ENCODE results near the gene SPPL3.

Gene SPPL3

DNA sequence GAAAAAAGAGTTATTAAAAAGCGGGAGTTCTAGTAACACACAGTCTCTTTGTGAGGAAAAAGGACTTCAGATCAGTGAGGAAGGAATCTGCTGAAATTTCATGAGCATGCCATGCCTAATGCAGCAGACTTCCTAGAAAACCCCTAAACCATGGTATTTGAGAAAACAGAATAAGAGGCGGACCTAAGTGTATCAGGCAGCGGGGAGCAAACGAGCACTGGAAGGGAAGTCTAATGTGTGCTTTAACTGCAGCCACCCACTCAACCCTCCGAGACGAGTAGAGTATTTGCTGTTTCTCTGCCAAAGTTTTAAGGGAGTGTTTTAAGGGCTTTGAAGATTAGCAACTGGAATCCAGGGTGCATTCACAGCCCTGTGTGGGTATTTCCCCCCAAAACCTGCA is 142.1 kb downstream of the SPPL3 start:
- H3K4me3 ChIP-seq (replicated peaks; ENCODE audit: low read depth, low read length), result no peak overlapping the region
- DNase-seq (ENCODE audit: low read depth), result peak; percentile 25
- TF ChIP-seq, protein P1, sequence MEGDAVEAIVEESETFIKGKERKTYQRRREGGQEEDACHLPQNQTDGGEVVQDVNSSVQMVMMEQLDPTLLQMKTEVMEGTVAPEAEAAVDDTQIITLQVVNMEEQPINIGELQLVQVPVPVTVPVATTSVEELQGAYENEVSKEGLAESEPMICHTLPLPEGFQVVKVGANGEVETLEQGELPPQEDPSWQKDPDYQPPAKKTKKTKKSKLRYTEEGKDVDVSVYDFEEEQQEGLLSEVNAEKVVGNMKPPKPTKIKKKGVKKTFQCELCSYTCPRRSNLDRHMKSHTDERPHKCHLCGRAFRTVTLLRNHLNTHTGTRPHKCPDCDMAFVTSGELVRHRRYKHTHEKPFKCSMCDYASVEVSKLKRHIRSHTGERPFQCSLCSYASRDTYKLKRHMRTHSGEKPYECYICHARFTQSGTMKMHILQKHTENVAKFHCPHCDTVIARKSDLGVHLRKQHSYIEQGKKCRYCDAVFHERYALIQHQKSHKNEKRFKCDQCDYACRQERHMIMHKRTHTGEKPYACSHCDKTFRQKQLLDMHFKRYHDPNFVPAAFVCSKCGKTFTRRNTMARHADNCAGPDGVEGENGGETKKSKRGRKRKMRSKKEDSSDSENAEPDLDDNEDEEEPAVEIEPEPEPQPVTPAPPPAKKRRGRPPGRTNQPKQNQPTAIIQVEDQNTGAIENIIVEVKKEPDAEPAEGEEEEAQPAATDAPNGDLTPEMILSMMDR (IDR thresholded peaks at IDR 0.05; ENCODE audit: low read length, missing control alignments), result no peak

DNA sequence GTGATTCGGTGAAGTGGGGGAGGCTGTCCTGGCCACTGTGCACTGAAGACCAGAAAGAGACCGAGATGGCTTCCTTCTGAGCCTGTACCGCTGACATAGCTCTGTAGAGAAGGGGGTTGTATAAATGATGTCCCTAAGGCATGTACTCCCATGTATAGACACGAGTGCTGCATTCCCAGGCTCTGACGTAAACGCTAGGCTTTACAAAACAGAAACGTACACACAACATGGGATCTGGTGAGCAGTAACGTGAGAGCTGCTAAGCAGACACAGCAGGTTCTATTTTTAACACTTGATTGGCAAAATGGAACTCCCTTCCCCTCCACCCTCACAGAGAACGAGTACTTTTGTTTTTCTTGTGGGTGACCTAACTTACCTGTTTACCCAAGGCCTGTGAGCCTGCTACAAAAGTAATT is 142.6 kb downstream of the SPPL3 start:
- TF ChIP-seq, protein P1 (IDR thresholded peaks at IDR 0.05; ENCODE audit: low read length, missing control alignments), result no peak
- DNase-seq (ENCODE audit: low read depth), result peak; percentile 92
- no peak overlapping the region for H3K4me3 ChIP-seq (replicated peaks; ENCODE audit: low read depth, low read length)

DNA sequence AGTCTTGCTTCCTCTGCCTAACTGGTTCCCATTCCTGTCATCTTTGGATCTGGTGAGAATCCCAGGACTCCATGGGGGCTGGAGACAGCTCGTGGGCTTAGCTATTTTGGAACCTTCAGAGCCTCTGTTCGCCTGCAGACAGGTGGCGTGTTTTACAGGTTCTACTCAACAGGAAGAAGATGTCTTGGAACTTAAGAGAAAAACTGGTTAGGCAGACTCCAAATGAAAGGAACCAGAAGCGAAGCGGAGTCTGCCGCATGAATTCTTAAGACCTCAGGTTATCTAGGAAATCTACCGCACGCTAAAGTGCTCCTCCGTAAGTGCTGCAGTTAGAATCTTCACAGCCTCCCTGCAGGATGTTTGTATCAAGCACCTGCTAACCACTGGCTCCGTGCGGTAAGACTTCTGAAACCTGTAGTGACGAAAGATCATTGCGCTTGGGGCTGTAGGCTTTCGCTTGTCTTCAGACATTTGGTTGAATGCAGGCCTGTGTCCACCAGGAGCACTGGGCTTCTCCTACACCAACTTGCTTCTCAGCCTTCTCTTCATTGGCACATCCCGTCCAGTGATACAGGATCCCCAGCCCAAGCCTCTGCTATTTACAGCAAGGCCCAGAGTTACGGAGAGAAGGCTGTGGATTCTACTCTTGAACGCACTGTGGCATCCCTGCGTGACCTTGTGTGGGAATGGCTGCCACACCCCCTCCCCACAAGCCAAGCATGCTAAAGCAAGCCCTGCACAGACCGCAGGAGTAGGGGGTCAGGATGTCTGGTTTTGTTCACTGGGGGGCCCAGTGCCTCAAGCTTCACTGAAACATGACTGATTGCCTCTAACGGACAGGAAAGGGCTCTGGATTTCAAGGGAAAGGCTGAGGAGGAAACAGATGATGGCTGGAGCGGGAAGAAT is 143.6 kb downstream of the SPPL3 start:
- no peak for DNase-seq (ENCODE audit: low read depth)
- TF ChIP-seq, protein P1 (IDR thresholded peaks at IDR 0.05; ENCODE audit: low read length, missing control alignments), result no peak
- H3K4me3 ChIP-seq (replicated peaks; ENCODE audit: low read depth, low read length), result no peak overlapping the region

DNA sequence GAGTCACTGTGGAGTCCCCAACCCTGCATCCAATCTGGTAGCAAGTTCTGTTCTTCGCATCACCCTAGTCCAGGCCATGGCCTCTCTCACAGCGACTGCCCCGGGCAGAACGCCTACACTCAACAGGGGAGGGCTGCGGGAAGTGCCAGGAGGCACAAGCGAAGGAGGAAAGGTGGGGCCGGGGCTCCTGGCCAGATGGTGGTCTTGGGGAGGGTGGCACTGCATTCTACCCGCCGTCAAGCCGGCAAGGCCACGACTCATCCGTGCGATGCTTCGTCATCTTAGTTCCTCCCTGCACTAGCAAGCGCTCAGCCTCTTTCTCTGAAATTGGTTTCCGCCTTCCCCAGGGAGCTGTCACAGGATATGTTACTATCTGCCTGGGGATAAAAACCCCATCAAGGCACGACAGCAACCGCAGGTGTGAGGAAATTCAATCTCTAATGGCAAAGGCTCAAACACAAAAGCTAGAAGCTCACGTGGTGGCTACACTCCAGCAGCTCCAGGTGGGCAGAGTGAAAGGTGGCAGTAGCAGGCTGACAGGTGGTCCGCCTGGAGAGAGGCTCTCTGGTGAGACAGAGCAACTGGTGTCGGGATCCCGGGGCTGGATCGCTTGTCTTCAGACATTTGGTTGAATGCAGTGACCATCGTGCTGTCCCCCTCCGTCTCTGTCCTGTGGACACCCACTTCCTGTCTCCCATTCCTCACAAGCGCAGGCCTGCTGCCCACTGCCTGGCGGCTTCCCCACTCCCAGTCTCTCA is 144.4 kb downstream of the SPPL3 start:
- no peak overlapping the region for H3K4me3 ChIP-seq (replicated peaks; ENCODE audit: low read depth, low read length)
- DNase-seq (ENCODE audit: low read depth), result no peak
- TF ChIP-seq, protein P1 (IDR thresholded peaks at IDR 0.05; ENCODE audit: low read length, missing control alignments), result no peak

DNA sequence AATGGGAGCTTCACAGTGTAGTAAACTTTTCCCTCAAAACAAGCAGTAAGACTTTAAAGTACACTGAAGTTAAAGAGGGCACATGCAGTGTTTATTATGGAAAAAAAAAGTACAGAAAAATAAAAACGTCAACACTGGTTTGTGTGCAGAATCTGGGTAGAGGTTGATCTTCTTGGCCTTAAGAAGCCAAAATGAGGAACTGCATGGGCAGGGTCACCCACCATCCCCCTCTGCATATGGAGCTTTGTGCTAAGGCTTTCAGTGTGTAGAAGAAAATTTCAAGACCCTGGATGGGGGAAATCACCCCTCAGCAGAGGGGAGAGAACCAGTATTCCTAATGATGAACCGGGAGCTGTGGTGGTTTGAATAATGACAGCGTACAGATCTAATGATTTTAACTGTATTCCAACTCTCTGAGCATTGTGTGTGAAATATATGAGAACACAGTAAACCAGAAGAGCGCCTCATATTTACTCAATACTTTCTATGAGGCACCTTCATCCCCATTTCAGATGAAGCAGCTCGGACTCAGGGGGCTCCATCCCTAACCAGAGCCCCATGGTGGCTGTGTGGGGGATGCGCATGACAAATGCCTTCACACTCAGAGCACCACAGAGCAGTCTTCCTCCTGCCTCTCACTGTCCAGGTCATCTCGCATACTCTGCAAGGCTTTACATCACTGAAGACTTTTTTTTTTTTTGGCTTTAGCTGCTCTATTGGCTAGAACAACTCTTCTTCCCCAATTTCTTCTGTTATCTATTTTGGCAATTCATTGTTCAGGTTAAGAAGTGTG is 145.2 kb downstream of the SPPL3 start:
- DNase-seq (ENCODE audit: low read depth), result no peak
- TF ChIP-seq, protein P1 (IDR thresholded peaks at IDR 0.05; ENCODE audit: low read length, missing control alignments), result no peak
- H3K4me3 ChIP-seq (replicated peaks; ENCODE audit: low read depth, low read length), result no peak overlapping the region

DNA sequence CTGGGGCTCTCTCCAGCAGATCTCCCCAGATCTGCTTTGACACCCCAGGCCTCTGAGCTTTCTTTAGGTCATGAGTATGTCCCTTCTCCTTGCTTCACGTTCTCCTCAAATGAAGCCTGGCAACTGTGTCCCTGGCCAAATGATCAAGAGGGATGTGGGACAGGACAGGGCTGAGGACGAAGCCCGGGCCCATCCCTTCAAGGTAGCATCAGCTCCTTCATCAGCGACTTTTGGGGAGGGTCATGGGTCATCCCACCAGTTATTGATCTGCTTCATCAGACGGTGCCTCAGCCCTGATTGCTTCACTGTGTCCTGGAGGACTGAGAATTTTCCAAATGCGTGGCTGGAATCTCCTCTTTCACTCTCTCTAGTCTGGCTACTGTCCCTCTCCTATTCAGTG is 146.2 kb downstream of the SPPL3 start:
- TF ChIP-seq, protein P1 (IDR thresholded peaks at IDR 0.05; ENCODE audit: low read length, missing control alignments), result no peak
- no peak for DNase-seq (ENCODE audit: low read depth)
- H3K4me3 ChIP-seq (replicated peaks; ENCODE audit: low read depth, low read length), result no peak overlapping the region

Data from fibroblast of pulmonary artery (primary cell).